Measurements from ENCODE around the gene SLAMF9.

DNA sequence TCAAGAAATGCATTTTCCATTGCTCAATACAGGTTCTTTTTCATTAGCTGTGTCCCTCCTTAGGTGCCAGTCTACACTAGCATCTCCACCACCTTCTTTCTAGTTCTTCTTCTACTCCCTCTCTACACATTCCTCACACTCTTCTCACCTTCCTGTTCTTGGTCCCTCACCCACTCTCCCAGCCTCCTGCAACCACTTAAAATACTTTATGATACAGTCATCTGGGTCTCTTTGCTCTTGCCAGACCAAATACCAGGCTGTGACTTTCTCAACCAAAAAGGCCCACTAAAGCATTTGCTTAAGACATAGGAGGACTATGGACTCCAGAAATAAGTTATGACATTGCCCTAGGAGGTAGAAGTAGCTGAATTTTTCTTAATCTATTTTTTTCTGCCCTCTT lies 42.6 kb upstream of the SLAMF9 start:
- TF ChIP-seq, protein P1, sequence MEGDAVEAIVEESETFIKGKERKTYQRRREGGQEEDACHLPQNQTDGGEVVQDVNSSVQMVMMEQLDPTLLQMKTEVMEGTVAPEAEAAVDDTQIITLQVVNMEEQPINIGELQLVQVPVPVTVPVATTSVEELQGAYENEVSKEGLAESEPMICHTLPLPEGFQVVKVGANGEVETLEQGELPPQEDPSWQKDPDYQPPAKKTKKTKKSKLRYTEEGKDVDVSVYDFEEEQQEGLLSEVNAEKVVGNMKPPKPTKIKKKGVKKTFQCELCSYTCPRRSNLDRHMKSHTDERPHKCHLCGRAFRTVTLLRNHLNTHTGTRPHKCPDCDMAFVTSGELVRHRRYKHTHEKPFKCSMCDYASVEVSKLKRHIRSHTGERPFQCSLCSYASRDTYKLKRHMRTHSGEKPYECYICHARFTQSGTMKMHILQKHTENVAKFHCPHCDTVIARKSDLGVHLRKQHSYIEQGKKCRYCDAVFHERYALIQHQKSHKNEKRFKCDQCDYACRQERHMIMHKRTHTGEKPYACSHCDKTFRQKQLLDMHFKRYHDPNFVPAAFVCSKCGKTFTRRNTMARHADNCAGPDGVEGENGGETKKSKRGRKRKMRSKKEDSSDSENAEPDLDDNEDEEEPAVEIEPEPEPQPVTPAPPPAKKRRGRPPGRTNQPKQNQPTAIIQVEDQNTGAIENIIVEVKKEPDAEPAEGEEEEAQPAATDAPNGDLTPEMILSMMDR (conservative IDR thresholded peaks at IDR 0.05) = no peak
- TF ChIP-seq EZH2 (IDR thresholded peaks at IDR 0.05; ENCODE audit: low read depth) = no peak
